Hepatocyte (in vitro differentiated cells): ENCODE measurements around the gene SKAP1.

ENCODE experiments used
- EZH2 ChIP-seq: fragments of 200-600 bp; sonication (generic); IDR thresholded peaks from 2 replicates; pipeline ENCODE4 v1.6.1; 2016; ENCODE audit warnings: antibody characterized with exemption, mild to moderate bottlenecking, borderline replicate concordance
- TF ChIP-seq, protein P1 (sequence below): fragments of 200-600 bp; sonication (generic); IDR thresholded peaks from 2 replicates; pipeline ENCODE4 v1.5.1; 2016; ENCODE audit warnings: antibody characterized with exemption, mild to moderate bottlenecking; ENCODE audit not compliant: poor library complexity

GRCh38 chr17:48443712-48444111, 13.7 kb upstream of the SKAP1 start:
- TF ChIP-seq, protein P1, sequence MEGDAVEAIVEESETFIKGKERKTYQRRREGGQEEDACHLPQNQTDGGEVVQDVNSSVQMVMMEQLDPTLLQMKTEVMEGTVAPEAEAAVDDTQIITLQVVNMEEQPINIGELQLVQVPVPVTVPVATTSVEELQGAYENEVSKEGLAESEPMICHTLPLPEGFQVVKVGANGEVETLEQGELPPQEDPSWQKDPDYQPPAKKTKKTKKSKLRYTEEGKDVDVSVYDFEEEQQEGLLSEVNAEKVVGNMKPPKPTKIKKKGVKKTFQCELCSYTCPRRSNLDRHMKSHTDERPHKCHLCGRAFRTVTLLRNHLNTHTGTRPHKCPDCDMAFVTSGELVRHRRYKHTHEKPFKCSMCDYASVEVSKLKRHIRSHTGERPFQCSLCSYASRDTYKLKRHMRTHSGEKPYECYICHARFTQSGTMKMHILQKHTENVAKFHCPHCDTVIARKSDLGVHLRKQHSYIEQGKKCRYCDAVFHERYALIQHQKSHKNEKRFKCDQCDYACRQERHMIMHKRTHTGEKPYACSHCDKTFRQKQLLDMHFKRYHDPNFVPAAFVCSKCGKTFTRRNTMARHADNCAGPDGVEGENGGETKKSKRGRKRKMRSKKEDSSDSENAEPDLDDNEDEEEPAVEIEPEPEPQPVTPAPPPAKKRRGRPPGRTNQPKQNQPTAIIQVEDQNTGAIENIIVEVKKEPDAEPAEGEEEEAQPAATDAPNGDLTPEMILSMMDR, result no peak
- TF ChIP-seq EZH2, result no peak
